HepG2 (cell line): ENCODE measurements around the gene MACROH2A1.

Source experiments
- CEBPZ ChIP-seq: IDR thresholded peaks from 2 replicates; pipeline ENCODE4 v1.6.1; 2012; ENCODE audit warnings: low read length, improper control_type of control experiment
- CREM ChIP-seq, 2 experiments: sonication (generic) in 1 of 2; formaldehyde crosslinking in 1 of 2; IDR thresholded peaks; 2 replicates each; pipeline versions ENCODE4 v1.4.0 to v1.6.1; 2016 to 2020; ENCODE audit warnings: antibody characterized with exemption in 1 of 2, mild to moderate bottlenecking in 1 of 2, missing genetic modification reagents in 1 of 2
- RAD21 ChIP-seq: fragments of 450-650 bp; formaldehyde crosslinking; IDR thresholded peaks from 2 replicates; pipeline ENCODE4 v1.5.0; 2020; ENCODE audit warnings: mild to moderate bottlenecking
- SRSF9 ChIP-seq: fragments of 200-400 bp; formaldehyde crosslinking; IDR thresholded peaks from 2 replicates; pipeline ENCODE4 v1.6.1; 2018; ENCODE audit warnings: borderline replicate concordance, mild to moderate bottlenecking, low read depth, low read length; ENCODE audit not compliant: insufficient read depth, poor library complexity, severe bottlenecking
- ZC3H13 ChIP-seq: sonication (generic); formaldehyde crosslinking; IDR thresholded peaks from 2 replicates; pipeline ENCODE4 v1.8.1; 2023; ENCODE audit warnings: mild to moderate bottlenecking, missing genetic modification reagents, moderate library complexity
- ZNF788 ChIP-seq: sonication (generic); formaldehyde crosslinking; IDR thresholded peaks from 2 replicates; pipeline ENCODE4 v1.5.0; 2020; ENCODE audit warnings: mild to moderate bottlenecking, missing genetic modification reagents, borderline replicate concordance

- TF ChIP-seq CEBPZ: no peak
- no peak for TF ChIP-seq CREM (IDR thresholded peaks at IDR 0.05)
- TF ChIP-seq CREM (CRISPR knock-in tag; IDR thresholded peaks at IDR 0.05): no peak
- no peak for TF ChIP-seq ZNF788 (CRISPR knock-in tag)
- no peak for TF ChIP-seq SRSF9
- TF ChIP-seq RAD21 (CRISPR knock-in tag): no peak
- no peak for TF ChIP-seq ZC3H13
Measured at GRCh38 chr5:135303582-135304173, 95.4 kb downstream of the MACROH2A1 start.
